Endodermal cell (in vitro differentiated cells): ENCODE measurements around the gene EPB41. TPM values are rescaled to one million over a fixed set of nuclear protein-coding genes. Genes with fewer than 3 reads are reported as not detected.

Source experiments
- DNase-seq: peaks from one replicate; pipeline ENCODE4 v3.0.0-alpha.2; 2017
- H3K27ac ChIP-seq: 2 replicates; pipeline ENCODE4 v1.5.1; 2013; ENCODE audit warnings: mild to moderate bottlenecking, low read depth, low read length, moderate library complexity
- H3K27me3 ChIP-seq: 2 replicates; pipeline ENCODE4 v1.6.1; 2013; ENCODE audit warnings: mild to moderate bottlenecking, low read length, moderate library complexity; ENCODE audit not compliant: insufficient read depth, control insufficient read depth, poor library complexity, severe bottlenecking
- H3K36me3 ChIP-seq: 2 replicates; pipeline ENCODE4 v1.7.0; 2013; ENCODE audit warnings: mild to moderate bottlenecking, low read length, moderate library complexity; ENCODE audit not compliant: control insufficient read depth, insufficient read depth
- H3K4me1 ChIP-seq: one replicate; pipeline ENCODE4 v1.7.0; 2013; ENCODE audit warnings: low read length; ENCODE audit not compliant: control insufficient read depth, insufficient read depth
- H3K4me3 ChIP-seq: 2 replicates; pipeline ENCODE4 v1.5.1; 2013; ENCODE audit warnings: mild to moderate bottlenecking, low read length, moderate library complexity
- H3K9ac ChIP-seq: 2 replicates; pipeline ENCODE4 v1.6.1; 2013; ENCODE audit warnings: mild to moderate bottlenecking, low read length, moderate library complexity; ENCODE audit not compliant: poor library complexity, severe bottlenecking; ENCODE audit errors: extremely low read depth
- H3K9me3 ChIP-seq: 2 replicates; pipeline ENCODE4 v1.6.1; 2013; ENCODE audit warnings: mild to moderate bottlenecking, low read length, moderate library complexity; ENCODE audit not compliant: control insufficient read depth
- H3K27ac Mint-ChIP-seq: 2 replicates; pipeline ENCODE4 v1.8.0; 2020; ENCODE audit warnings: mixed read lengths
- H3K27me3 Mint-ChIP-seq: 2 replicates; pipeline ENCODE4 v1.8.0; 2021; ENCODE audit warnings: mild to moderate bottlenecking, mixed read lengths; ENCODE audit not compliant: insufficient read depth
- H3K36me3 Mint-ChIP-seq: 2 replicates; pipeline ENCODE4 v1.8.0; 2020; ENCODE audit warnings: low read depth, mixed read lengths
- H3K4me1 Mint-ChIP-seq: 2 replicates; pipeline ENCODE4 v1.8.0; 2020; ENCODE audit warnings: mixed read lengths
- H3K4me3 Mint-ChIP-seq: 2 replicates; pipeline ENCODE4 v1.8.0; 2020; ENCODE audit warnings: mild to moderate bottlenecking, moderate library complexity, mixed read lengths
- H3K9me3 Mint-ChIP-seq: 2 replicates; pipeline ENCODE4 v1.8.0; 2020; ENCODE audit warnings: mild to moderate bottlenecking, mixed read lengths
- whole genome bisulfite sequencing, 2 experiments: methylation state at CpG; one replicate each; pipeline versions ENCODE4 v1.1.5 to v1.1.7; 2013; ENCODE audit warnings: missing lambda C conversion rate in 2 of 2, mixed read lengths in 1 of 2; ENCODE audit not compliant: insufficient coverage in 1 of 2, insufficient read length in 1 of 2; 5-methylcytosine and 5-hydroxymethylcytosine counted together
- total RNA-seq, 2 donors: library from RNA; stranded (reverse); fragmentation: NEBNext Ultra II Directional in 1 of 2; extraction: Animal tissue kit (Norgen Biotek cat#: 25700) in 1 of 2; gene quantifications; 2 replicates in 1 of 2; 3 replicates in 1 of 2; pipeline ENCODE4 v1.2.1, GENCODE V29; 2021
- TF ChIP-seq, protein P1 (sequence below): fragments of 200-600 bp; sonication (generic); conservative IDR thresholded peaks from 2 replicates; pipeline ENCODE4 v1.5.0; 2021; ENCODE audit warnings: antibody characterized with exemption, mild to moderate bottlenecking

The EPB41 gene
- total RNA-seq, 2 donors from 2014 or later = 60.3 to 91.0 TPM

DNA sequence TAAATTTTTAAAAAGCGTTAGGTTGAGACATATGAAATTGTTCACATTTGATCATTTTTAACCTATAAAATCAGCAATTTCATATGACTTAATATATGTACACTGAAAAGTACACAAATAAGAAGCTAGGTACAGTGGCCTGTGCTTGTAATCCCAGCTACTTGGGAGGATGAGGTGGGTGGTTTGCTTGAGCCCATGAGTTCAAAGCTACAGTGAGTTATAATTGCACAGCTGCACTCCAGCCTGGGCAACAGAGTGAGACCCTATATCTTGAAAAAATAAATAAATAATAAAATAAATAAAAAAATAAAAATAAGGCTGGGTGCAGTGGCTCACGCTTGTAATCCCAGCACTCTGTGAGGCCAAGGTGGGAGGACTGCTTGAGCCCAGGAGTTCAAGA is 5.2 kb upstream of the EPB41 start:
- no peak overlapping the region for H3K4me3 Mint-ChIP-seq
- Histone ChIP-seq H3K36me3 (no peaks in the 10 kb centered on the region), H3K4me1 (peaks cover 4% of the 10 kb centered on the region), H3K4me3 (no peak overlapping the region), H3K9me3 (peaks cover 3% of the 10 kb centered on the region), H3K27me3 (no peaks in the 10 kb centered on the region), H3K9ac (no peak overlapping the region), H3K27ac (no peak overlapping the region)
- peaks cover 4% of the 10 kb centered on the region for H3K9me3 Mint-ChIP-seq
- peaks cover 7% of the 10 kb centered on the region for H3K4me1 Mint-ChIP-seq
- no peak overlapping the region for H3K27ac Mint-ChIP-seq
- TF ChIP-seq, protein P1, sequence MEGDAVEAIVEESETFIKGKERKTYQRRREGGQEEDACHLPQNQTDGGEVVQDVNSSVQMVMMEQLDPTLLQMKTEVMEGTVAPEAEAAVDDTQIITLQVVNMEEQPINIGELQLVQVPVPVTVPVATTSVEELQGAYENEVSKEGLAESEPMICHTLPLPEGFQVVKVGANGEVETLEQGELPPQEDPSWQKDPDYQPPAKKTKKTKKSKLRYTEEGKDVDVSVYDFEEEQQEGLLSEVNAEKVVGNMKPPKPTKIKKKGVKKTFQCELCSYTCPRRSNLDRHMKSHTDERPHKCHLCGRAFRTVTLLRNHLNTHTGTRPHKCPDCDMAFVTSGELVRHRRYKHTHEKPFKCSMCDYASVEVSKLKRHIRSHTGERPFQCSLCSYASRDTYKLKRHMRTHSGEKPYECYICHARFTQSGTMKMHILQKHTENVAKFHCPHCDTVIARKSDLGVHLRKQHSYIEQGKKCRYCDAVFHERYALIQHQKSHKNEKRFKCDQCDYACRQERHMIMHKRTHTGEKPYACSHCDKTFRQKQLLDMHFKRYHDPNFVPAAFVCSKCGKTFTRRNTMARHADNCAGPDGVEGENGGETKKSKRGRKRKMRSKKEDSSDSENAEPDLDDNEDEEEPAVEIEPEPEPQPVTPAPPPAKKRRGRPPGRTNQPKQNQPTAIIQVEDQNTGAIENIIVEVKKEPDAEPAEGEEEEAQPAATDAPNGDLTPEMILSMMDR = no peak
- DNase-seq = no peak
- WGBS, 2 experiments = 80% methylated on average over 1 of the region's 2 CpGs; no CpG with 5 or more reads in 1 of the 2 experiments
- H3K36me3 Mint-ChIP-seq = no peaks in the 10 kb centered on the region
- no peaks in the 10 kb centered on the region for H3K27me3 Mint-ChIP-seq

DNA sequence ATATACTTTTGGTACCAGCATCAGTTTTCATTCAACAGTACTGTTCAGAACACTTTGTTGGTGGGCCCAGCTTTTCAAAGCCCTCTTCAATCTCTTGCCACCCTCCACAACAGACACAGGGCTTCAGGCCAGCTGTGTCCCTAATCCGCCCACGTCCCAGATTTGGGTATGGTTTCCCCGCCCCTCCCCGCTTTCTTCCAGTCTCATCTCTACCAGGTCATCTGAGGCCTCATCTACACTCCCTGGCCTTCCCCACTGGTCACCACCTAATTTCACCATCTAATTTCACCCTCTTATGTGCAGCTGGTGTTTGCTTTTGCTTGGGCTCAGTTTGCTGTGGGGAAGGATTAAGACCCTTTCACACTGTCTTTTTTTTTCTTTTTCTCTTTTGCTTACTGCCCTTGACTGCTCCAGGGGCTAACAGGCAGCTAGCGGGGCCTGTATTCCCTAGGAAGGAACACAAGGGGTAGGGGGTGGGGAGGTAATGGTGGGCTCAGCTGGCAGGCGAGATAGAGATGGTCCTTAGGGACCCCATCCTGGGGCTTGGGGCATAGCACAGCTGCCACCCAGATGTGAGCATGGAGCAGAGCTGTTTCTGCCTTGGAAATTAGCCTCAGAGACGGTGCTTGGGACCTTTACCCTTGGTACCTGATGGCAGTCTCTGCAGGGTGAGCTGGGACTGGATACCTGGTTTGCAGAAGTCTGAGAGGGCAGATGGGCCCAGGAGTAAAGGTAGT is 3.8 kb upstream of the EPB41 start:
- Histone ChIP-seq H3K9me3 (no peaks in the 10 kb centered on the region), H3K27ac (no peak overlapping the region), H3K36me3 (no peaks in the 10 kb centered on the region), H3K4me3 (no peak overlapping the region), H3K4me1 (peaks cover 4% of the 10 kb centered on the region), H3K9ac (no peak overlapping the region), H3K27me3 (no peaks in the 10 kb centered on the region)
- H3K4me3 Mint-ChIP-seq = no peak overlapping the region
- H3K9me3 Mint-ChIP-seq = no peaks in the 10 kb centered on the region
- 87 to 100% methylated on average over 1 to 7 of the region's 7 CpGs for WGBS, 2 experiments
- no peaks in the 10 kb centered on the region for H3K27me3 Mint-ChIP-seq
- H3K27ac Mint-ChIP-seq = no peak overlapping the region
- peaks cover 11% of the 10 kb centered on the region for H3K4me1 Mint-ChIP-seq
- no peaks in the 10 kb centered on the region for H3K36me3 Mint-ChIP-seq
- TF ChIP-seq, protein P1 = no peak
- DNase-seq = peak; percentile 33

DNA sequence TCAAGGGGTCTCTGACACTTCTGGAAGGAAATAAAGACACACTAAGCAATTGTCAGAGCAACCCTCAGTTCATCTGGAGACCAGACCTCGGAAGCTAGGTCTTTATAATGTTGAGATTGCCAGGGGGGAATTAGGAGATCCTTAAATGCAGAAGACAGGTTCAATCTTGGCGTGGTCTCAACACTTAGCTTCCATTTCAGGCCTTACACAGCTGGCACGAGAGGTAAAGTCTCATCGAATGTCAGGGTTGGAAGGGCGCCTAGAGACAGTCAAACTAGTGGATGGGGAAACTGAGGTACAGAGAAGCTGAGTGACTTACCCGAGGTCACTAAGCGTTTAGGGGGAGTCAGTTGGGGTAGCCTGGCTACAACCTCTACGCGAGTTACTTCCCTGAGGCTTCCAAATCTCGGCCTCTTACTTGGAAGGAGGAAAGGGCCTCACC is 562 bp upstream of the EPB41 start:
- Histone ChIP-seq H3K36me3 (no peaks in the 10 kb centered on the region), H3K9me3 (no peaks in the 10 kb centered on the region), H3K4me1 (peaks cover 4% of the 10 kb centered on the region), H3K9ac (peak overlapping the region; percentile 50), H3K27ac (peak overlapping the region; percentile 55), H3K27me3 (no peaks in the 10 kb centered on the region), H3K4me3 (peak overlapping the region; percentile 81)
- Mint-ChIP-seq H3K4me1 (peaks cover 19% of the 10 kb centered on the region), H3K36me3 (no peaks in the 10 kb centered on the region), H3K27me3 (no peaks in the 10 kb centered on the region), H3K9me3 (no peaks in the 10 kb centered on the region), H3K4me3 (peak overlapping the region; percentile 97), H3K27ac (peak overlapping the region; percentile 85)
- TF ChIP-seq, protein P1 = no peak
- DNase-seq = no peak
- WGBS, 2 experiments = 44 to 49% methylated on average over 9 to 10 of the region's 10 CpGs
